ENCODE data around the gene DIP2C. TPM values are rescaled to one million over a fixed set of nuclear protein-coding genes. Genes with fewer than 3 reads are reported as not detected.
A peak's percentile ranks its signal among the peaks of the same experiment; 100 is the strongest.

DIP2C gene
- total and polyA plus RNA-seq, 2 donors from 2014 or later, result 6.2 to 22.6 TPM

DNA sequence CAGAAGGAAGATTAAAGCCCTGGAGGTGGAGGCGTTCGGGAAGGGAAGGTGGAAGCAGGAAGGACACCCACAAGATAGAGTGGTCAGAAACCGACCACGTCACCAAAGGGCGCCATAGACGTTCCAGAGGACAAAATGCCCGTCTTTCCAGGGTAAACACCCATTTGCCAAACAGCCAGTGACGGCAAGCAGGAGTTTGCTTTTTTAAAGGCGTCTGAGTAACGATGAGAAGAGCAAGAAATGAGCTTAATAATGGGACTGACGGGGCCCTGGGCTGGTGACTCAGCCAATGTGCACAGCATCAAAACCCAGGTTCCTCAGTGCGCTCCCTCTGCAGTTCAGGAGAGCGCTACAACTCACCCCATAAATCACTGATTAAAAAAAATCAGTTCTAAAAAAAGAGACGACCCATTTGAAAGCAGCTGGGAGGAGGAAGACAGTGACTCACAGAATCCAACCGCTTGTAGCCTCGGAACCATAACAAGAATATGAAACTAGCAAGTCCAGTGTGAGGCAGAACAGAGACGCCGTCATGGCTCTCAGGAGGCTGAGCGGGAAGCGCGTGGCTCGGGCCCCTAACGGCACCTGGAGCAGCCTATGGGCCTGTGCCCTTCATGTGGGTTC lies 5.9 kb downstream of the DIP2C start:
- Histone ChIP-seq H3K9ac (ENCODE audit: low read length in 3 of 3) (peak overlapping the region in 1 of 3 donors; percentile 17), H3K27ac (ENCODE audit: low read depth in 2 of 2, low read length in 2 of 2) (peak overlapping the region; percentile 42 to 43), H3K4me1 (ENCODE audit: control insufficient read depth in 2 of 3, insufficient read depth in 2 of 3, low read depth in 1 of 3, low read length in 3 of 3) (peaks cover 0 to 41% (median 29%) of the 10 kb centered on the region in 3 donors), H3K36me3 (ENCODE audit: control insufficient read depth in 2 of 3, insufficient read depth in 3 of 3, low read length in 3 of 3) (no peaks in the 10 kb centered on the region), H3K4me3 (ENCODE audit: low read length in 3 of 3) (peak overlapping the region in 2 of 3 donors; percentile 13 to 45), H3K9me3 (ENCODE audit: control insufficient read depth in 2 of 3, insufficient read depth in 1 of 3, low read length in 3 of 3) (no peaks in the 10 kb centered on the region), H3K27me3 (ENCODE audit: control insufficient read depth, insufficient read depth, low read length) (no peaks in the 10 kb centered on the region)
- peak in 1 of 5 donors; percentile 60 for DNase-seq
- intact Hi-C loops (cut with DNase I), result no loop called here
- FAIRE-seq, result no peak
- TF ChIP-seq, protein P1, sequence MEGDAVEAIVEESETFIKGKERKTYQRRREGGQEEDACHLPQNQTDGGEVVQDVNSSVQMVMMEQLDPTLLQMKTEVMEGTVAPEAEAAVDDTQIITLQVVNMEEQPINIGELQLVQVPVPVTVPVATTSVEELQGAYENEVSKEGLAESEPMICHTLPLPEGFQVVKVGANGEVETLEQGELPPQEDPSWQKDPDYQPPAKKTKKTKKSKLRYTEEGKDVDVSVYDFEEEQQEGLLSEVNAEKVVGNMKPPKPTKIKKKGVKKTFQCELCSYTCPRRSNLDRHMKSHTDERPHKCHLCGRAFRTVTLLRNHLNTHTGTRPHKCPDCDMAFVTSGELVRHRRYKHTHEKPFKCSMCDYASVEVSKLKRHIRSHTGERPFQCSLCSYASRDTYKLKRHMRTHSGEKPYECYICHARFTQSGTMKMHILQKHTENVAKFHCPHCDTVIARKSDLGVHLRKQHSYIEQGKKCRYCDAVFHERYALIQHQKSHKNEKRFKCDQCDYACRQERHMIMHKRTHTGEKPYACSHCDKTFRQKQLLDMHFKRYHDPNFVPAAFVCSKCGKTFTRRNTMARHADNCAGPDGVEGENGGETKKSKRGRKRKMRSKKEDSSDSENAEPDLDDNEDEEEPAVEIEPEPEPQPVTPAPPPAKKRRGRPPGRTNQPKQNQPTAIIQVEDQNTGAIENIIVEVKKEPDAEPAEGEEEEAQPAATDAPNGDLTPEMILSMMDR (IDR thresholded peaks at IDR 0.05; ENCODE audit: borderline replicate concordance, extremely low read depth, insufficient read depth), result no peak

DNA sequence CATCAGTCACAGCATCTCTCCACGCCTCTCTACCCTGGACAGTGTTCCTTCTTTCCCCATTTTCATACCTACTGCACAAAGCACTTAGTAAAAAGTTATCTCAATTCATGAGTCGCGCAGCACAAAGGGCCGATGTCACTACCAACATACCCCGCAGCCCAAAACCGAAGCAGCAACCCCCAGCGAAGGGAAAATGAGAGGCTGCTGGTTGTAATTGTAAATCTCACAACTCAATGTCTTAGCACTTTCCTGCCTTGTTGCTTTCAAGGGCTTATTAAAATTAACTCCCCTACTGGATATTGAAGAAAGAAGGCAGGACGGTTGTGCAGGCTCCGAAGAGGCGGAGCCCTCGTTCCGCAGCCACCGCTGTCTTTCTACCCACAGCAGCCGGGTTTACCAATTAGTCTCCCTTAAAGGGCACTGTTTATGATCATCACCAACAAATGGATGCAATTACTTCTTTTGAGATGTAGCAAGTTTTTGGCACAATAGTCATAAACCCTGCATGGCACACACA lies 6.5 kb downstream of the DIP2C start:
- intact Hi-C loops (cut with DNase I), result no loop called here
- no peak for FAIRE-seq

DNA sequence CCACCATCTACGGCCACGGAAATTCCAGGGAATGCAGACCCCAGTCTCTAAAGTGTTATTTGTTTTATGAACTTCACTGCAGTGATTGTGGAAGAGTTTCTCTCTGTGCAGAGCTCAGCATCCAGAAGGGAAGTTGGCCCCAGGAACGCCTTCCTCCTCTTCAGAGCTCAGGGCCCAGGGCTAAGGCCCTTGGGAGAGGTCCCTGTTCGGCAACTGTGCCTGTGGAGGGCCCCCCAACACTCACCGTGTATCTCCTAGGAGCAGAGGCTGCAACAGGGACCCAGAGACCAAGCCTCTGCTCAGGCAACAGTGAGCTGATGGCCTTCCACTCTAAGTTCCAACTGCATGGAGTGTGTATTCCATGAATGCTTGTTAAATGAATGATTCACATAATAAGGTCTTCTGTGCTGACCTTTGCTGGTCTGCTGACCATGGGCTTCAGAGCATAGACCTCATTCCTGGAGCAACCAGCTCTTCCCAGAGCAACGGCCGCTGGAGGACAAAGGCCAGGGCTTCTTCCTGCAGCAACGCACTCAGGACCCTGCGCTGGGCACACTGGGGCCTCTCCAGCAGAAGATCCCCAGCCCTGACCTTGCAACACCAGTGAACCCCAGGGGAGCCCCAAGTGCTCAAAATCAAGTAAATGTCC lies 7.7 kb downstream of the DIP2C start:
- Histone ChIP-seq H3K4me3 (ENCODE audit: low read length in 3 of 3) (peak overlapping the region in 2 of 3 donors; percentile 31 to 32), H3K27me3 (ENCODE audit: control insufficient read depth, insufficient read depth, low read length) (no peaks in the 10 kb centered on the region), H3K9ac (ENCODE audit: low read length in 3 of 3) (no peak overlapping the region), H3K4me1 (ENCODE audit: control insufficient read depth in 2 of 3, insufficient read depth in 2 of 3, low read depth in 1 of 3, low read length in 3 of 3) (peaks cover 0 to 37% (median 30%) of the 10 kb centered on the region in 3 donors), H3K36me3 (ENCODE audit: control insufficient read depth in 2 of 3, insufficient read depth in 3 of 3, low read length in 3 of 3) (no peaks in the 10 kb centered on the region), H3K9me3 (ENCODE audit: control insufficient read depth in 2 of 3, insufficient read depth in 1 of 3, low read length in 3 of 3) (no peaks in the 10 kb centered on the region), H3K27ac (ENCODE audit: low read depth in 2 of 2, low read length in 2 of 2) (peak overlapping the region; percentile 72 to 74)
- intact Hi-C loops (cut with DNase I), result no loop called here
- FAIRE-seq, result no peak
- DNase-seq, result peak in 2 of 5 donors; percentile 32 to 79
- TF ChIP-seq, protein P1 (IDR thresholded peaks at IDR 0.05; ENCODE audit: borderline replicate concordance, extremely low read depth, insufficient read depth), result no peak

More for the DNA sequence above, 6.5 kb downstream of the DIP2C start:
- Histone ChIP-seq H3K36me3 (ENCODE audit: control insufficient read depth in 2 of 3, insufficient read depth in 3 of 3, low read length in 3 of 3) (no peaks in the 10 kb centered on the region), H3K27me3 (ENCODE audit: control insufficient read depth, insufficient read depth, low read length) (no peaks in the 10 kb centered on the region), H3K4me1 (ENCODE audit: control insufficient read depth in 2 of 3, insufficient read depth in 2 of 3, low read depth in 1 of 3, low read length in 3 of 3) (peaks cover 0 to 39% (median 28%) of the 10 kb centered on the region in 3 donors), H3K9ac (ENCODE audit: low read length in 3 of 3) (peak overlapping the region in 1 of 3 donors; percentile 17), H3K9me3 (ENCODE audit: control insufficient read depth in 2 of 3, insufficient read depth in 1 of 3, low read length in 3 of 3) (no peaks in the 10 kb centered on the region), H3K27ac (ENCODE audit: low read depth in 2 of 2, low read length in 2 of 2) (peak overlapping the region; percentile 42 to 43), H3K4me3 (ENCODE audit: low read length in 3 of 3) (peak overlapping the region in 2 of 3 donors; percentile 13 to 45)
- TF ChIP-seq, protein P1 (IDR thresholded peaks at IDR 0.05; ENCODE audit: borderline replicate concordance, extremely low read depth, insufficient read depth), result no peak
- no peak for DNase-seq

All from kidney (tissue), 14 donors.